HG03432 (cell line): ENCODE results near the gene GSTT4.
"Not testable (repeated sequence)": the region's sequence is repeated elsewhere in the genome, so short reads cannot be mapped to it uniquely, and the experiment has no call there.

Experiments
- ATAC-seq: cut with Tn5 transposase; IDR thresholded peaks from one replicate; pipeline ENCODE4 v1.9.1; 2021; ENCODE audit warnings: mild to moderate bottlenecking, moderate library complexity; ENCODE audit not compliant: unreplicated experiment

The GSTT4 gene

DNA sequence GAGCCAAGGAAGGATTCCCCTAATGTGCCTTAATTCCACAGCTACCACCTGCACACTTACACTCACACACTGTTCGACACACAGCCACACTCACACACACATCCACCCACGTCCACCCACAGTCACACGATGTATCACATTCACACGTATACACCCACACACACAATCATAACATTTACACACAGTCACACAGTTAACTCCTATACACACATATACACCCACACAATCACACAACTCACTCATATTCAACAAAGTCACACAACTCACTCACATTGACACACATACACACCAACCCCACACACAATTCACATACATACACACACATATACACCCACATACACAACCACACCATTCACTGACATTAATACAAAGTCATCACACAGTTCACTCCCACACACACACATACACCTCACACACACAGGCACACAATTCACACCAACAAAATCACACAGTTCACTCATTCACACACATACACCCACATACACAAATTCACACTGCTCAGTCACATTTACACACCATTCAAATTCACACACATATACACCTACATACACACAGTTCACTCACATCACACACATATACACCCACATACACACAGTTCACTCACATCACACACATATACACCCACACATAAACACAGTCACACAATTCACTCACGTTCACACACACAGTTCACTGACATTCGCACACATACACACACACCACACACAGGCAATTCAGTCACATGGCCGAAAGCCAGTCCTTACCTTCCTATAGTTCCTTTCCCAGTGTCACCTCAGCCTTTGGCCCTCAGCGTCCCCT lies 50.9 kb downstream of the GSTT4 start:
- ATAC-seq: not testable (repeated sequence)

GRCh38 chr22:23953485-23953884 lies 51.8 kb downstream of the GSTT4 start:
- not testable (repeated sequence) for ATAC-seq

GRCh38 chr22:23952794-23953405 lies 52.4 kb downstream of the GSTT4 start:
- not testable (repeated sequence) for ATAC-seq

GRCh38 chr22:23951383-23951782 lies 53.9 kb downstream of the GSTT4 start:
- ATAC-seq: not testable (repeated sequence)

DNA sequence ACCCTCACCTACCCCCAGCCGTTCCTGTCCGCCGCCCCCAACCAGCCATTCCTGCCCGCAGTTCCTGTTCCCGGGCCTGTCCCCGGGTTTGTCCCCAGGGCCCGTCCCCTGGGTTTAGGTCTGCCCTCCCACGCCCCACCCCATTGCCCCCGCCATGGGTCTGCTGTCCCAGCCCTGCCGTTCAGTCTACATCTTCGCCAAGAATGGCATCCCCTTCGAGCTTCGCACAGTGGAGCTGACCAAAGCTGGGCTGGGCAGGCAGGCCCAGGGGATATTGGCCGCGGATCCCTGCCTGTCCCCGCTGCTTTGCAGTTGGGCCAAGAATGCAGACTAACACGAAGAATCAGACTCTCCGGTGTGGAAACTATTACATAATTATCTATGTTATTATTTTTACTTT lies 55.5 kb downstream of the GSTT4 start:
- ATAC-seq: not testable (repeated sequence)
